HG03066 (cell line): ENCODE data around the gene CCDC85B.
"Not testable (repeated sequence)": the region's sequence is repeated elsewhere in the genome, so short reads cannot be mapped to it uniquely, and the experiment has no call there.

Experiments used
- ATAC-seq: cut with Tn5 transposase; IDR thresholded peaks from one replicate; pipeline ENCODE4 v1.9.1; 2021; ENCODE audit warnings: low read depth; ENCODE audit not compliant: unreplicated experiment

CCDC85B gene

GRCh38 chr11:65884716-65885092 is 5.8 kb upstream of the CCDC85B start:
- ATAC-seq, result no peak

DNA sequence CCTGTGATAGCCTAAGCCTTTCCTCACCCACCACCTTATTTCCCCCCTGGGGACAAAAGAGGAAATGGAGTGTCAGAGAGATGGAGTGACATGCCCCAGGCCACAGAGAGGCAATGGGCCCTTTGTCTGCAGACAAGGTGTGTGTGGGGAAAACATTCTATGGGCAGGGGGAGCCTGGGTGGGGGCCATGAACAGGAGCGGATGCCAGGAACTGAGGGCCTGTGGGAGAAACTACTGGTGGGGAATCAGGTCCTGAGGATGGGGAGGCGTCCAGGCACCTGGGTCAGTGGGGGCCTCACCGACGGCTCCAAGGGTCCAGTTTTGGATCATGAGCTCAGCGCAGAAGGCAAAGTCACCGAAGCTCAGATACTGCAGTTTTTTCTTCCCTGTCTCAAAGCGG is 5.2 kb upstream of the CCDC85B start:
- ATAC-seq, result no peak

DNA sequence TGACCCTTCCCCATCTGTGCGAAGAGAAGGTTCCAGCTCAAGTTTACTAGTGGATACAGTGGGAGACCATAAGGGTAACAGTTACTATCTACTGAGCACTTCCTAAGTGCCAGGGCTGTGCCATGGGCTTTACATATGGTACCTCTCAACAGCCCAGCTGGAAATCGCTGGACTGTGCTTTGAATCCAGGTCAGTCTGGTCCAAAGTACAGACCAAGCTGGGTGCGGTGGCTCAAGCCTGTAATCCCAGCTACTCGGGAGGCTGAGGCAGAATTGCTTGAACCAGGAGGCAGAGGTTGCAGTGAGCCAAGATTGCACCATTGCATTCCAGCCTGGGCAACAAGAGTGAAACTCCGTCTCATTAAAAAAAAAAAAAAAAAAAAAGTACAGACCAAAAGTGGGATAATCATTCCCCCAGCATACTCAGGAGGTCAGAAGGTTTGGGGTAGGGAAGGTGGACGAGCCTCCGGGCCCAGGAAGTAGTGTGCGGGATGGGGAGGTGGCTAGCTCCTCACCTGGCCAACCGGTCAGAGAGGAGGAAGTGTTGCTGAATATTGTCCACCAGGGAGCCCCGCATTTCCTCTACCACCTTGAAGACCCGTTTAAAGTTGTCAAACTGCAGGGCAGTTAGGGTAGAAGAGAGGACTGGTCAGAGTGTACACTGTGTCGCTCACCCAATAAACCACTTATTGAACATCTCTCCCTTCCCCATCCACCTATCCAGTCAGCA is 4.5 kb upstream of the CCDC85B start:
- no peak for ATAC-seq

- no peak for ATAC-seq
These were observed 3.4 kb upstream of the CCDC85B start for GRCh38 chr11:65886826-65887722.

- no peak for ATAC-seq
These were observed 2.7 kb upstream of the CCDC85B start for GRCh38 chr11:65887723-65888162.

DNA sequence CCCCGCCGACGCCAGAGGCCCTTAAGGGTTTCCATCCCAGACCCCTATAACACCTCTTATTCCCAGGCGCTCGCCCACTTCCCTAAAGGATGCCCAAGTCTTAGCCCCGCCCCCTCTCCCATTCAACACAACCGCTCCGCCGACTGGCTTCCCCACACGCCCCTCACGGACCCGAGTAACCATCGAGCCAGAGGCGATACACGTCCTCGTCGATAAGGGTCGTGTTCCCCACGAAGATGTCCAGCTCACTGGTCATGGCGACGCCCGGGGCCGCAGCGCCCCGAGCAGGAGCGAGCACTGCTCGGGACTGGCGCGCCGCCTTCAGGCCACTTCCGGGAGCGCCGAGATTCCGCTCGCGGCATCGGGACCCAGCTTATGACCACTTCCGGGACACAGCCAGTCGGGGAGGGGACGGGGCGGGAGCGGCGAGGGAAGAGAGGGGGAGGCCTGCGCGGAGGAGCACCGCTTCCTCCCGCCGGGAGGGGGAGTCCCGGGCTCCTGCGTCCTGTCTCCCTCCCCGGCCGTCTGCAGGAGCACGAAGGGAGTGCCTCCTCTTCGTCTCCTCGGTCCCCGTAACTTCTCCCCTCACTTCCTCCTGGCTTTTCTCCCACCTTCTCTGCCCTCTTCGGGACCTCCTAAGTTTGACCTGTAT is 2.2 kb upstream of the CCDC85B start, which contains the start of gene FIBP:
FIBP (minus strand) TSS at position 309 of the 652 bp plus-strand sequence; CDS start at position 256, 53 bp downstream.
- ATAC-seq, result no peak

- no peak for ATAC-seq
These were observed 1.0 kb downstream of the CCDC85B start for GRCh38 chr11:65891219-65892136.

DNA sequence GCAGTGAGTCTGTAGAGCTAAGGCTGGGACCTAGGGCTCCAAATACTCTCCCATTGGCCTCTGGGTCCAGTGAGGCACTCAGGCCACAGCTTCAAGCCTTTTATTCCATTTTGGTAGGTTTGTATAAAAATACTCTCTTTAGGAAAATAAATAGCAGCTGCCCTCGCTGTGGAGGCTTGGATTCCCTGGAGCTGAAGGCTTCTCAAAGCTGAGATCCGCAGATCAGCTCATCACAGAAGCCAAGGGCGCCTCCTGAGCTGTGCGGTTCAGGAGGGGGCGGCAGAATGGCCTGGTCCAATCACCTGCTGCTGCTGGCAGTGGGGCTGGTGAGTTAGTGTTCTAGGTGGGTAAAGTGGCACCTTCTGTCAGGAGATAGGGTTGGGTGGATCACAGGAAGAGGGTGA is 1.7 kb downstream of the CCDC85B start:
- ATAC-seq, result not testable (repeated sequence)

- ATAC-seq, result no peak
These were observed 2.3 kb downstream of the CCDC85B start for GRCh38 chr11:65892661-65893317.

GRCh38 chr11:65894034-65894591 is 3.6 kb downstream of the CCDC85B start:
- no peak for ATAC-seq

GRCh38 chr11:65895482-65895981 is 5.1 kb downstream of the CCDC85B start:
- ATAC-seq, result no peak

DNA sequence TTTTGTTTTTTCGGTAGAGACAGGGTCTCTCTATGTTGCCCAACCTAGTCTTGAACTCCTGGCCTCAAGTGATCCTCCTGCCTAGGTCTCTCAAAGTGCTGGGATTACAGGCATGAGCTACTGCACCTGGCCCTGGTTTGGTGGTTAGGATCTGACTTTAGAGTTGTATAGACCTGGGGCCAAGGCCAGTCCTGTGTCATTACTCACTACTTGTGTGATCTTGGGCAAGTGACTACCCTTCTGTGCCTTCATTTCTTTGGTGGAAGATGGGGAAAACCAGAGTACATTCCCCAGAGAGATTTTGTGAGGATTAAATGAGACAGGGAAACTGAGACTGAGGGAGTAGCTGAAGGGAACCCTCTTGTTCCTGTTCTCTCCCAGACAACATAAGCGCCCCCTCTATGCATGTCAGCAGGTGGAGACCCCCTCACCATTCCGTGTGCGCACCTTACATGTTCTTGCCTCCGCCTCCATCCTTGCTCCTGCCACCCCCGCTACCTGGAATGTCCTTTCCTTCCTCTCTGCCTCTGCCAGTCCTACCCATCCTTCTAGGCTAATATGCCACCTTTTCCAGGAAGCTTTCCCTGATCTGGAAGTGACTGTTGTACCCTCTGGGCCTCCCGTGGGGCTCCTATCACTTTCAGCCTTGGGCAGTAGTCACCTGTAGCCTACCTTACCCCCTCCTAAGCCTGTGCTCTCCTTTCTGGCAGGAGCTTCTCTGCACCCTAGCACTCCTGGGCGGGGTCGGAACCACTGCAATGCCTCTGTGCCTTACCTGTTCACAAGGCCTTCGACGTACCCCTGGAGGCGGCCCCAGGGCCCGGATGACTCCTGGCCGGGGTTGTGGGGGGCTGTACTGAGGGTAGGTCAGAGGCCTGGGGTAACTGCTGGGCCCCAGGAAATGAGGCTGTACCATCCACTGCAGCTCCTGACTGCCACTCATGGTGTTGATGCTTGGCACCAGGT is 5.8 kb downstream of the CCDC85B start:
- ATAC-seq, result no peak

DNA sequence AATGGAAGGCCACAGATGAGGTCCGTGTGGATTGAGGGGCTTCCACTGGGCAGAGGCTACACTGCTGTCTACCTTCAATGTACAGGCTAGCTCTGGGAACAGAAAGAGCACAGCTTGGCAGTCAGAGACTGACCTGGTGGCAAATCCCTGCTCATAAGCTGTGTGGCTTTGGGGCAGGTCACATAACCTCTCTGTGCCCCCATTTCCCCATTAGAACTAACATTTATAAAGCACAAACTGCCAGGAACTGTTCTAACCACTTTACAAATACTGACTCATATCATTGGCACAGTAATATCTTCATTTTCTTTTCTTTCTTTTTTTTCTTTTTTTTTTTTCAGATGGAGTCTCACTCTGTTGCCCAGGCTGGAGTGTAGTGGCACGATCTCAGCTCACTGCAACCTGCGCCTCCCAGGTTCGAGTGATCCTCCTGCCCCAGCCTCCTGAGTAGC is 6.6 kb downstream of the CCDC85B start:
- ATAC-seq, result no peak

DNA sequence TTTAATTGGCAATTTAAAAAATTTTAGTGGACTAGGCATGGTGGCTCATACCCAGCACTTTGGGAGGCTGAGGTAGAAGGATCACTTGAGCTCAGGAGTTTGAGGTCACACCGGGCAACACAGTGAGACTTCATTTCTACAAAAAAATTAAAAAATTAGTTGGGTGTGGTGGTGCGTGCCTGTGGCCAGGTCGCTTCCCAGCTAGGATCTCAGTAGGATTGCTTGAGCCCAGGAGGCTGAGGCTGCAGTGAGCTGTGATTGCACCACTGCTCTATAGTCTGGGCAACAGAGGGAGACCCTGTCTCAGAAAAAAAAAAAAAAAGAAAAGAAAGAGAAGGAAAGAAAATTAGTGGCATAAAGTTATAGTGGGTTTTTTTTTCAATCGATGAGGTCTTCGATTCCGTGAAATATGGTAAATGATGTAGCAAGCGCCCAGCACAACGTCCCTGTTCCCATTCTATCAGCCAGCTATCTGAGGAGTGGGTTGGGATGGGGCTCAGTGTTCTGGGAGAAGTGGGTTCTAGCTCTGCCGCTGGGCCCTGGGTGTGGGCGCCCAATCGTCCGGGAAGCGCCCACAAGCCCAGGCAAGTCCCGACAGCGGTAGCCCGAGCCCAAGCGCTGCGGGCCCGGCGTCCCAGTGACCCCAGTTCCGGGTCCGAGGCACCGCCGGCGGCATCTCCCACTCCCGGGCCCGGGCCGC is 8.3 kb downstream of the CCDC85B start:
- no peak for ATAC-seq

GRCh38 chr11:65899356-65900124 is 9.1 kb downstream of the CCDC85B start:
- ATAC-seq, result no peak

DNA sequence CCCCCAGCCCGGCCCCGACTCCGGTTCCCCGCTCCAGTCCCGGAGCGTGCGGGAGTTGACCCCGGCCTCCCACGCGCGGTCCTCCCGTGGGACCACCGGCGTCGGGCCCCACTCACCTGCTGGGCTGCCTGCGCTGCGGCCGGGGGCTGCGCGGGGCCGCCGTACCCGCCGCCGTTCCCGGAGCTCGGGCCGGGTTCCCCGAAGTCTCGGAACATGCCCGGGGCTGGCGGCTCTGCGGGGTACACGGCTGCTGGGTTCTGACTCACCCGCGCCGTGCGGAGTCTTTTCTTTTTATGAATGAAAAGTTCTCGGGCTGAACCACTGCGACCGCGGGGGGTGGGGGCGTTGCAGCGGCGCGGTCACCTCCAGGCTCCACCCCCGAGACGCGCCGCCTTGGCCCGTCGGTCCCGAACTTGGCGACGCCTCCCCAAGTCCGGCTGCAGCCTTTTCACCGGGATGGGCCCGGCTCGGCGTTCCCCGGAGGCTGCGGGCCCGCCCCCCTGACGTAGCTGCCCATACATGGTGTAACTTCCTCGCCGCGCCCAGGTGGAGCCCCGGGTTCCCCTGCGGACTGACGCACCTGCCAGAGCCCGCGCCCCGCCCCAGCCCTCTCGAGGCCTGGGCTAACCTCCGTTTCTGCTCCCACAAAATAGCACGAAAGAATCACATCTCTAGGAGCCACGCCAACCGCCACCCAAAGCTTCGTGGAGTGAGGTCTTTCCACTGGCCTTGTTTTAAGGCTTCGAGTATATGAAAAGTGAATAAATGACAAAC is 9.8 kb downstream of the CCDC85B start, which contains the start of gene FOSL1:
FOSL1 (minus strand) TSS at position 264 of the 774 bp plus-strand sequence; CDS start at position 215, 49 bp downstream.
- peak; percentile 77 for ATAC-seq
